ENCODE measurements around the gene PRRX2.

PRRX2 gene

GRCh38 chr9:129719135-129719534 lies 53.7 kb downstream of the PRRX2 start:
- Histone ChIP-seq H3K9ac (ENCODE audit: low read length) (no peak overlapping the region), H3K4ac (ENCODE audit: low read depth, low read length) (no peak overlapping the region), H3K79me2 (ENCODE audit: control insufficient read depth, insufficient read depth, low read length) (no peaks in the 10 kb centered on the region), H3K4me3 (ENCODE audit: low read length) (no peak overlapping the region), H3K27me3 (ENCODE audit: insufficient read depth, low read length, poor library complexity) (no peaks in the 10 kb centered on the region), H3K23ac (ENCODE audit: low read length) (no peak overlapping the region), H2AK5ac (ENCODE audit: low read length) (no peak overlapping the region), H3K79me1 (ENCODE audit: low read length) (no peaks in the 10 kb centered on the region), H3K36me3 (ENCODE audit: control insufficient read depth, insufficient read depth, low read length) (no peaks in the 10 kb centered on the region), H3K27ac (ENCODE audit: low read depth, low read length) (no peak overlapping the region), H4K5ac (ENCODE audit: low read length) (no peak overlapping the region), H2BK15ac (replicated peaks; ENCODE audit: low read depth) (no peak overlapping the region), H3K56ac (ENCODE audit: low read length) (no peak overlapping the region), H3K4me1 (ENCODE audit: control insufficient read depth, low read depth, low read length) (no peaks in the 10 kb centered on the region), H4K8ac (ENCODE audit: low read depth, low read length) (no peak overlapping the region), H3K18ac (ENCODE audit: low read length) (no peak overlapping the region), H2BK5ac (ENCODE audit: low read length) (no peak overlapping the region), H3K4me2 (ENCODE audit: low read length) (no peak overlapping the region), H2BK120ac (ENCODE audit: low read depth, low read length) (no peak overlapping the region)
- peak; percentile 39 for DNase-seq
- WGBS (ENCODE audit: extremely low coverage, insufficient coverage, low lambda C conversion rate) = no CpG with 5 or more reads among the region's 38 CpGs

GRCh38 chr9:129720181-129720864 lies 54.9 kb downstream of the PRRX2 start:
- Histone ChIP-seq H3K27ac (ENCODE audit: low read depth, low read length) (no peak overlapping the region), H3K27me3 (ENCODE audit: insufficient read depth, low read length, poor library complexity) (no peaks in the 10 kb centered on the region), H4K5ac (ENCODE audit: low read length) (no peak overlapping the region), H2BK5ac (ENCODE audit: low read length) (no peak overlapping the region), H3K79me1 (ENCODE audit: low read length) (no peaks in the 10 kb centered on the region), H3K56ac (ENCODE audit: low read length) (no peak overlapping the region), H3K4me1 (ENCODE audit: control insufficient read depth, low read depth, low read length) (no peaks in the 10 kb centered on the region), H3K23ac (ENCODE audit: low read length) (no peak overlapping the region), H3K9ac (ENCODE audit: low read length) (no peak overlapping the region), H2AK5ac (ENCODE audit: low read length) (no peak overlapping the region), H3K4me3 (ENCODE audit: low read length) (no peak overlapping the region), H4K8ac (ENCODE audit: low read depth, low read length) (no peak overlapping the region), H2BK15ac (replicated peaks; ENCODE audit: low read depth) (no peak overlapping the region), H3K18ac (ENCODE audit: low read length) (no peak overlapping the region), H3K36me3 (ENCODE audit: control insufficient read depth, insufficient read depth, low read length) (no peaks in the 10 kb centered on the region), H3K4ac (ENCODE audit: low read depth, low read length) (no peak overlapping the region), H3K4me2 (ENCODE audit: low read length) (no peak overlapping the region), H3K79me2 (ENCODE audit: control insufficient read depth, insufficient read depth, low read length) (no peaks in the 10 kb centered on the region), H2BK120ac (ENCODE audit: low read depth, low read length) (no peak overlapping the region)
- WGBS (ENCODE audit: extremely low coverage, insufficient coverage, low lambda C conversion rate) = no CpG with 5 or more reads among the region's 31 CpGs
- peak; percentile 71 for DNase-seq

- H3K4me3 ChIP-seq (ENCODE audit: low read length) = no peak overlapping the region
- H3K4ac ChIP-seq (ENCODE audit: low read depth, low read length) = no peak overlapping the region
- H3K23ac ChIP-seq (ENCODE audit: low read length) = no peak overlapping the region
- no peaks in the 10 kb centered on the region for H3K79me2 ChIP-seq (ENCODE audit: control insufficient read depth, insufficient read depth, low read length)
- H3K79me1 ChIP-seq (ENCODE audit: low read length) = no peaks in the 10 kb centered on the region
- no peaks in the 10 kb centered on the region for H3K4me1 ChIP-seq (ENCODE audit: control insufficient read depth, low read depth, low read length)
- H2BK5ac ChIP-seq (ENCODE audit: low read length) = no peak overlapping the region
- H3K56ac ChIP-seq (ENCODE audit: low read length) = no peak overlapping the region
- no peaks in the 10 kb centered on the region for H3K27me3 ChIP-seq (ENCODE audit: insufficient read depth, low read length, poor library complexity)
- no peak overlapping the region for H4K5ac ChIP-seq (ENCODE audit: low read length)
- H2BK15ac ChIP-seq (replicated peaks; ENCODE audit: low read depth) = no peak overlapping the region
- no peak overlapping the region for H3K4me2 ChIP-seq (ENCODE audit: low read length)
- H2AK5ac ChIP-seq (ENCODE audit: low read length) = no peak overlapping the region
- no peak for DNase-seq
- no peak overlapping the region for H3K9ac ChIP-seq (ENCODE audit: low read length)
- H4K8ac ChIP-seq (ENCODE audit: low read depth, low read length) = no peak overlapping the region
- H3K36me3 ChIP-seq (ENCODE audit: control insufficient read depth, insufficient read depth, low read length) = no peaks in the 10 kb centered on the region
- WGBS (ENCODE audit: extremely low coverage, insufficient coverage, low lambda C conversion rate) = no CpG with 5 or more reads among the region's 25 CpGs
- no peak overlapping the region for H3K18ac ChIP-seq (ENCODE audit: low read length)
- H3K27ac ChIP-seq (ENCODE audit: low read depth, low read length) = no peak overlapping the region
- no peak overlapping the region for H2BK120ac ChIP-seq (ENCODE audit: low read depth, low read length)
Observed at GRCh38 chr9:129720865-129721545, 55.6 kb downstream of the PRRX2 start.

- no CpG with 5 or more reads among the region's 5 CpGs for WGBS (ENCODE audit: extremely low coverage, insufficient coverage, low lambda C conversion rate)
- DNase-seq = no peak
Observed at GRCh38 chr9:129722913-129723312, 57.5 kb downstream of the PRRX2 start.

GRCh38 chr9:129724456-129725190 lies 59.2 kb downstream of the PRRX2 start:
- H3K27ac ChIP-seq (ENCODE audit: low read depth, low read length) = no peak overlapping the region
- H3K4me3 ChIP-seq (ENCODE audit: low read length) = no peak overlapping the region
- no peak overlapping the region for H2BK120ac ChIP-seq (ENCODE audit: low read depth, low read length)
- H2BK5ac ChIP-seq (ENCODE audit: low read length) = no peak overlapping the region
- WGBS (ENCODE audit: extremely low coverage, insufficient coverage, low lambda C conversion rate) = no CpG with 5 or more reads among the region's 16 CpGs
- no peak overlapping the region for H3K9ac ChIP-seq (ENCODE audit: low read length)
- no peak overlapping the region for H4K8ac ChIP-seq (ENCODE audit: low read depth, low read length)
- no peaks in the 10 kb centered on the region for H3K79me2 ChIP-seq (ENCODE audit: control insufficient read depth, insufficient read depth, low read length)
- H3K36me3 ChIP-seq (ENCODE audit: control insufficient read depth, insufficient read depth, low read length) = no peaks in the 10 kb centered on the region
- H3K27me3 ChIP-seq (ENCODE audit: insufficient read depth, low read length, poor library complexity) = no peaks in the 10 kb centered on the region
- no peak overlapping the region for H2AK5ac ChIP-seq (ENCODE audit: low read length)
- H3K4me2 ChIP-seq (ENCODE audit: low read length) = no peak overlapping the region
- no peaks in the 10 kb centered on the region for H3K4me1 ChIP-seq (ENCODE audit: control insufficient read depth, low read depth, low read length)
- no peak overlapping the region for H3K4ac ChIP-seq (ENCODE audit: low read depth, low read length)
- no peak overlapping the region for H4K5ac ChIP-seq (ENCODE audit: low read length)
- DNase-seq = no peak
- H3K56ac ChIP-seq (ENCODE audit: low read length) = no peak overlapping the region
- no peak overlapping the region for H2BK15ac ChIP-seq (replicated peaks; ENCODE audit: low read depth)
- no peaks in the 10 kb centered on the region for H3K79me1 ChIP-seq (ENCODE audit: low read length)
- H3K18ac ChIP-seq (ENCODE audit: low read length) = no peak overlapping the region
- H3K23ac ChIP-seq (ENCODE audit: low read length) = no peak overlapping the region

More at GRCh38 chr9:129722913-129723312, 57.5 kb downstream of the PRRX2 start:
- Histone ChIP-seq H3K27me3 (ENCODE audit: insufficient read depth, low read length, poor library complexity) (no peaks in the 10 kb centered on the region), H4K5ac (ENCODE audit: low read length) (no peak overlapping the region), H3K18ac (ENCODE audit: low read length) (no peak overlapping the region), H2BK120ac (ENCODE audit: low read depth, low read length) (no peak overlapping the region), H2AK5ac (ENCODE audit: low read length) (no peak overlapping the region), H3K9ac (ENCODE audit: low read length) (no peak overlapping the region), H3K4ac (ENCODE audit: low read depth, low read length) (no peak overlapping the region), H3K36me3 (ENCODE audit: control insufficient read depth, insufficient read depth, low read length) (no peaks in the 10 kb centered on the region), H3K79me1 (ENCODE audit: low read length) (no peaks in the 10 kb centered on the region), H2BK15ac (replicated peaks; ENCODE audit: low read depth) (no peak overlapping the region), H3K23ac (ENCODE audit: low read length) (no peak overlapping the region), H3K56ac (ENCODE audit: low read length) (no peak overlapping the region), H2BK5ac (ENCODE audit: low read length) (no peak overlapping the region), H4K8ac (ENCODE audit: low read depth, low read length) (no peak overlapping the region), H3K79me2 (ENCODE audit: control insufficient read depth, insufficient read depth, low read length) (no peaks in the 10 kb centered on the region), H3K4me1 (ENCODE audit: control insufficient read depth, low read depth, low read length) (no peaks in the 10 kb centered on the region), H3K4me3 (ENCODE audit: low read length) (no peak overlapping the region), H3K27ac (ENCODE audit: low read depth, low read length) (no peak overlapping the region), H3K4me2 (ENCODE audit: low read length) (no peak overlapping the region)

Measured in mesendoderm (in vitro differentiated cells).